K562 (cell line): ENCODE results near the gene SEMA3C. TPM values are rescaled to one million over a fixed set of nuclear protein-coding genes. Genes with fewer than 3 reads are reported as not detected.

Source experiments
- polyA plus RNA-seq, 8 experiments: library from polyadenylated mRNA; depleted of rRNA in 4 of 8; stranded (reverse) in 5 of 8; unstranded in 3 of 8; fragments of >200 nt; fragmentation: Nextera tagmentation in 2 of 8; fragmentation: Illumina TruSeq in 1 of 8; extraction: Ambion mirVana in 2 of 8; extraction: Trizol in 1 of 8; gene quantifications; 2 replicates each; pipeline versions ENCODE4 v1.2.1 to v1.2.3, GENCODE V29; 2011 to 2014; ENCODE audit warnings: inconsistent platforms in 1 of 8, missing spikeins in 1 of 8
- total RNA-seq, 7 experiments: library from RNA; depleted of rRNA in 6 of 7; stranded (reverse); fragments of >200 nt in 6 of 7; fragmentation: Illumina TruSeq in 2 of 7; extraction: Trizol in 2 of 7; gene quantifications; 2 replicates each; pipeline versions ENCODE4 v1.2.1 to v1.2.3, GENCODE V29; 2011 to 2021; ENCODE audit warnings: low replicate concordance in 1 of 7
- TF ChIP-seq, protein P1 (sequence below), 2 experiments: fragments of 450-650 bp in 1 of 2; sonication (generic) in 1 of 2; formaldehyde crosslinking in 1 of 2; IDR thresholded peaks; 2 replicates each; pipeline versions ENCODE4 v1.7.1 to v1.9.0; 2016 to 2022; ENCODE audit warnings: inconsistent platforms in 1 of 2, mild to moderate bottlenecking in 1 of 2, missing genetic modification reagents in 1 of 2

The SEMA3C gene
- total and polyA plus RNA-seq, 9 of the 15 experiments (the other 6 are each of a cell fraction or from before 2014, with no cell fraction given), result 0.04 to 0.36 (median 0.12) TPM; not detected in 3

DNA sequence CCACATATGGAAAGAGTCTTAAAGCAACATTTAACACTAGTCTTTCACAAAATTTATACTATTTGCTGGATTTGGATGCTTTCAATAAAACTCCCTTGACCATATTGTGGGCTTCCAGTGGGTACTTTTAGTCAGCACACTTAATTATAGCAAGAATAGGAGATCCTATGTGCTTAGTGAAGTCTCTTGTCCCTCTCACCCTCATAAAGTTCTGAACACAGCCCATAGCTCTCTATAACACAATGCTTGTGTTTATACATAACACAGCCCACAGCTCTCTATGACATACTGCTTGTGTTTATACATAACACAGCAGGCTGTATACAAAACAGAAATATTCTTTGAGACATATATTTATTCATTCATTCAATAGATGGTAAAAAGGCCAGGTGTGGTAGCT, 79.0 kb downstream of the SEMA3C start (continued):
- TF ChIP-seq, protein P1, sequence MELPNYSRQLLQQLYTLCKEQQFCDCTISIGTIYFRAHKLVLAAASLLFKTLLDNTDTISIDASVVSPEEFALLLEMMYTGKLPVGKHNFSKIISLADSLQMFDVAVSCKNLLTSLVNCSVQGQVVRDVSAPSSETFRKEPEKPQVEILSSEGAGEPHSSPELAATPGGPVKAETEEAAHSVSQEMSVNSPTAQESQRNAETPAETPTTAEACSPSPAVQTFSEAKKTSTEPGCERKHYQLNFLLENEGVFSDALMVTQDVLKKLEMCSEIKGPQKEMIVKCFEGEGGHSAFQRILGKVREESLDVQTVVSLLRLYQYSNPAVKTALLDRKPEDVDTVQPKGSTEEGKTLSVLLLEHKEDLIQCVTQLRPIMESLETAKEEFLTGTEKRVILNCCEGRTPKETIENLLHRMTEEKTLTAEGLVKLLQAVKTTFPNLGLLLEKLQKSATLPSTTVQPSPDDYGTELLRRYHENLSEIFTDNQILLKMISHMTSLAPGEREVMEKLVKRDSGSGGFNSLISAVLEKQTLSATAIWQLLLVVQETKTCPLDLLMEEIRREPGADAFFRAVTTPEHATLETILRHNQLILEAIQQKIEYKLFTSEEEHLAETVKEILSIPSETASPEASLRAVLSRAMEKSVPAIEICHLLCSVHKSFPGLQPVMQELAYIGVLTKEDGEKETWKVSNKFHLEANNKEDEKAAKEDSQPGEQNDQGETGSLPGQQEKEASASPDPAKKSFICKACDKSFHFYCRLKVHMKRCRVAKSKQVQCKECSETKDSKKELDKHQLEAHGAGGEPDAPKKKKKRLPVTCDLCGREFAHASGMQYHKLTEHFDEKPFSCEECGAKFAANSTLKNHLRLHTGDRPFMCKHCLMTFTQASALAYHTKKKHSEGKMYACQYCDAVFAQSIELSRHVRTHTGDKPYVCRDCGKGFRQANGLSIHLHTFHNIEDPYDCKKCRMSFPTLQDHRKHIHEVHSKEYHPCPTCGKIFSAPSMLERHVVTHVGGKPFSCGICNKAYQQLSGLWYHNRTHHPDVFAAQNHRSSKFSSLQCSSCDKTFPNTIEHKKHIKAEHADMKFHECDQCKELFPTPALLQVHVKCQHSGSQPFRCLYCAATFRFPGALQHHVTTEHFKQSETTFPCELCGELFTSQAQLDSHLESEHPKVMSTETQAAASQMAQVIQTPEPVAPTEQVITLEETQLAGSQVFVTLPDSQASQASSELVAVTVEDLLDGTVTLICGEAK (IDR thresholded peaks at IDR 0.05), result no peak
- TF ChIP-seq, protein P1 (CRISPR knock-in tag; IDR thresholded peaks at IDR 0.05), result no peak
- TF ChIP-seq, all 486 proteins: peak for 0
